Smooth muscle cell of the coronary artery (primary cell): Measurements from ENCODE around the gene KIF5C. TPM values are rescaled to one million over a fixed set of nuclear protein-coding genes. Genes with fewer than 3 reads are reported as not detected.

Source experiments
- total RNA-seq: library from RNA; depleted of rRNA; stranded (reverse); fragments of >200 nt; gene quantifications from 2 replicates; pipeline ENCODE4 v1.2.3, GENCODE V29; 2014; ENCODE audit warnings: low replicate concordance

Gene KIF5C
- total RNA-seq = 0.08 and 0.12 TPM in 2 replicates

DNA sequence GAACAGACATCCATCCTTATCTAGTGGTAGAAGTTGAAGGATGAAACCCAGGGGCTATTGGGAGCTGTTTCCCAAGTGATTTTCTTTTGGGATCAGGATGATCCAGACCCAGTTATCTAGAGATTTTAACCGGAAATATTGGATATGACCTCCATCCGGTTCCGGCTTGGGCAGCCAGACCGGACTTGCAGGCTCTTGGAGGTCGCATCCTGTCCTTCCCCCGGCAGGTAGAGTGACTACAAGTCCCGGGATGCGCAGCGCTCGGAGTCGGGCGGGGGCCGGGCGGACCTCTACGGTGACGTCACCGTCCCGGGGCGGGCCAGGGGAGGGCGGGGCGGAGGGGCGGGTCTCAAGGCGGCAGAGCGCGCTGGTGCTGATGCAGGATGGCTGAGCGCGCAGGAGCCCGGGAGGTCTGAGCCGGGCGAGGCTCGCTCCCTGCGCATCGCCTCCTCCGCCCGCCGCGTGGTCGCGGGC, at the start of gene KIF5C:
TSS of gene KIF5C (plus strand) at position 360 of the 474 bp plus-strand sequence. CDS start 391 bp downstream, outside the sequence.

DNA sequence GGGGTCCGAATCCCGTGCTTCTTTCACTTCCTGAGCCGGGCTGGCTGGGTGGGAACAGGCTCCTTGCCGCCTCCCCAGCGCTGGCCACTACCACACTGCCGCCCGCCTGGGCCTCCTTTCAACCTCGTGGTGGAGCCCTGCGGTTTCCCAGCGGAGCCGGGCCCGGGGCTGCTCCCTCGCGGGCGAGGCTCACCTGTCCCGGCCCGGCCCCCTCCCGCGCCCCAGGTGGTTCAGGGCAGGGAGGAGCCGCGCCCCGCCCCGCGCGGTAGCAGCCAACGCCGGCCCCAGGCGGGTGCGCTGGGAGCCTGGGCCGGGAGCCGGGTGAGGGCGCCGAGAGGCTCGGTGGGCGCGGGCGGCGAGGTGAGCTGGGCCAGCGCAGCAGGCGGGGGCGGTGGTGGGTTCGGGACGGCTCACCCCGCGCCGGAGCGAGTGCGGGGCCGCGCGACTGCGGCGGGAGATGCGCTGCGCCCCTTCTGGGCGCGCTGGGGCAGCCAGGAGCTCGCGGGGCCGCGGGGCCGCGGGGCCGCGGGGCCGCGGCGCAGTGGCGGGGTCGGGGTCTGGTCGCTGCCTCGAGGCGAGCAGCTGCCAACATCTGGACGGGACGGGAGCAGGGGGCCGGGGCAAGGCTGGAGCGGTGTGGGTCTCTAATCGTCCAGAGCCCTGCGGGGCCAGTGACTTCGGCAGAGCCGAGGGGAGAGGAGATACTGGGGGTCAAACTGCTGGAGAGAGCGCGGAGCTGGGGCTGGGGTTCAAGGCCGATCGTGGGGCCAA, 163.6 kb downstream of the KIF5C start, which contains the start of gene LYPD6B:
TSS of gene LYPD6B (plus strand) at position 258 of the 771 bp plus-strand sequence. CDS start 92,250 bp downstream, outside the sequence.

Other genes starting within 250 kb of the KIF5C start
- gene EPC2, start 230.5 kb upstream of the KIF5C start, total RNA-seq = 12.6 and 16.8 TPM in 2 replicates
- not detected in 2 replicates for gene LYPD6B, start 163.5 kb downstream of the KIF5C start, total RNA-seq